Activated T-cell treated with anti-CD3 and anti-CD28 coated beads, Interleukin-2, amount 50 U/mL, for 24 hours (primary cell): ENCODE measurements around the gene KCNQ1.

Experiments used
- DNase-seq: peaks from one replicate; pipeline ENCODE4 v3.0.0-alpha.2; 2020
- H3K27ac Mint-ChIP-seq: 2 replicates; pipeline ENCODE4 v1.8.0; 2020; ENCODE audit warnings: mild to moderate bottlenecking, mixed read lengths
- H3K27me3 Mint-ChIP-seq: 2 replicates; pipeline ENCODE4 v1.8.0; 2020; ENCODE audit warnings: mixed read lengths
- H3K36me3 Mint-ChIP-seq: 2 replicates; pipeline ENCODE4 v1.8.0; 2020; ENCODE audit warnings: low read depth, mixed read lengths
- H3K4me1 Mint-ChIP-seq: 2 replicates; pipeline ENCODE4 v1.8.0; 2020; ENCODE audit warnings: low read depth, mixed read lengths
- H3K4me3 Mint-ChIP-seq: 2 replicates; pipeline ENCODE4 v1.8.0; 2020; ENCODE audit warnings: mild to moderate bottlenecking, moderate library complexity, mixed read lengths
- H3K9me3 Mint-ChIP-seq: 2 replicates; pipeline ENCODE4 v1.8.0; 2020; ENCODE audit warnings: mixed read lengths

KCNQ1 gene

GRCh38 chr11:2741377-2742131 is 296.7 kb downstream of the KCNQ1 start:
- Mint-ChIP-seq H3K4me3 (no peak overlapping the region), H3K27ac (no peak overlapping the region), H3K4me1 (no peaks in the 10 kb centered on the region), H3K36me3 (no peaks in the 10 kb centered on the region), H3K27me3 (no peaks in the 10 kb centered on the region), H3K9me3 (no peaks in the 10 kb centered on the region)
- no peak for DNase-seq

- no peaks in the 10 kb centered on the region for H3K27me3 Mint-ChIP-seq
- no peak overlapping the region for H3K27ac Mint-ChIP-seq
- no peaks in the 10 kb centered on the region for H3K36me3 Mint-ChIP-seq
- H3K4me1 Mint-ChIP-seq, result no peaks in the 10 kb centered on the region
- no peaks in the 10 kb centered on the region for H3K9me3 Mint-ChIP-seq
- DNase-seq, result no peak
- H3K4me3 Mint-ChIP-seq, result no peak overlapping the region
Measured at GRCh38 chr11:2742201-2742600, 297.4 kb downstream of the KCNQ1 start.

DNA sequence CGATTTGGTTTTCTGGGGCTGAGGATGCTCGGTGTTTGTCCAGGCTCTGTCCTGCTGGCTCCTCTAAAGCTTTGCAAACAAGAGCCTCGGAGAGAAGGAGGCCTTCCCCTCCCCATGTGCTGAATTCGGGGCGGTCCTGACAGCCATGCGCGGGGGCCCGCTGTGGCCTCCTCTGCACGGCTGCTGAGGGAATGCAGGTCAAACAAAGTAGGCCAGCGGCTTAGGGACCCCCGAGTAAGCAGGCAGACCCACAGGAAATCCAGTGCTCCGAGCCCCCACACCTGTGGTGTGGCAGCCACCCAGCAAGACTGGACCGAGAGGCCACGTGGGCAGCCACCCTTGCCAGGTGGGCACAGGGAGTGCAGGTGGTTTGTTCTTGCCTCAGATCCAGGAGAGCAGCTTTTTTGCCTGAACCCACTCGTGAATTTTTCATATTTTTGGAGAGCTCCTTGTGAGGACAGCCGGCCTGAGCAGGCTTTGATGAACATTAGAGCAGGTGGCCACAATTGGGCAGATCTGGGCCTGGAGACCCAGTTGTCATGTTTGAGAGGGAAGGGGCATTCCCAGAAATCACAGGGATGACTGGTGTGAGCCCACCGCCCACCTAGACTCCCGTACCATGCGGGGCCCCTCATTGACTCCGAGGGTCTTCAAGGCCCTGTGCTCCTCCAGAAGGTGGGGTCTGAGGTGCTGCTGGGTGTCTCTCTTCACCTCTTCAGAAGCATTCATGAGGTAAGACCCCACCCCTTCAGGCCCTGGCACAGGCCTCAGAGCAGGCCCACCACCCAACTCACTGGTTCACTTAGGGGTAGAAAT is 298.0 kb downstream of the KCNQ1 start:
- Mint-ChIP-seq H3K27me3 (no peaks in the 10 kb centered on the region), H3K4me3 (no peak overlapping the region), H3K27ac (no peak overlapping the region), H3K9me3 (no peaks in the 10 kb centered on the region), H3K4me1 (no peaks in the 10 kb centered on the region), H3K36me3 (no peaks in the 10 kb centered on the region)
- no peak for DNase-seq

- H3K27me3 Mint-ChIP-seq, result no peaks in the 10 kb centered on the region
- no peak for DNase-seq
- H3K27ac Mint-ChIP-seq, result no peak overlapping the region
- no peaks in the 10 kb centered on the region for H3K4me1 Mint-ChIP-seq
- no peaks in the 10 kb centered on the region for H3K36me3 Mint-ChIP-seq
- no peaks in the 10 kb centered on the region for H3K9me3 Mint-ChIP-seq
- no peak overlapping the region for H3K4me3 Mint-ChIP-seq
Measured at GRCh38 chr11:2743427-2744110, 298.8 kb downstream of the KCNQ1 start.

DNA sequence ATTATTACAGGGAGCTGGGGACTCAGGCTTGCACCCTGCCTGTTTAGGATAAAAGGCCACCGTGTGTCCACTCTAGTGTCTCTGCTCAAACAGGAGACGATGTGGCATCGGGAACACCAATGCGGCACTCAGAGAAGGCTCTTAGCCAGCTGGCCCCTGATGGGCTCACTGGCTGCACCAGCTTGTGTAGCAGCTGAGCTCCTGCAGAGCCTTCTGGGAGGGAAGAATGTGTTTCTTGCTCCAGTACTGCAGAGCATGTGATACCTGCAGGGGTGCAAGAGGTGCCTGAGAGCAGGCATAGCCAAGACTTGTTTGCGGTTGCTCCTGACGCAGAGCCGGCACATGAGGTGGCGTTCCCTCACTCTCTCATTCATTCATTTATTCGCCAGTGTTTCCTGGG is 299.4 kb downstream of the KCNQ1 start:
- Mint-ChIP-seq H3K4me3 (no peak overlapping the region), H3K27ac (no peak overlapping the region), H3K4me1 (no peaks in the 10 kb centered on the region), H3K36me3 (no peaks in the 10 kb centered on the region), H3K9me3 (no peaks in the 10 kb centered on the region), H3K27me3 (no peaks in the 10 kb centered on the region)
- no peak for DNase-seq

GRCh38 chr11:2745511-2745910 is 300.7 kb downstream of the KCNQ1 start:
- Mint-ChIP-seq H3K27me3 (no peaks in the 10 kb centered on the region), H3K9me3 (no peaks in the 10 kb centered on the region), H3K27ac (no peak overlapping the region), H3K4me3 (no peak overlapping the region), H3K36me3 (no peaks in the 10 kb centered on the region), H3K4me1 (no peaks in the 10 kb centered on the region)
- DNase-seq, result no peak

- no peaks in the 10 kb centered on the region for H3K27me3 Mint-ChIP-seq
Measured at GRCh38 chr11:2746401-2747247, 301.8 kb downstream of the KCNQ1 start.

GRCh38 chr11:2747248-2748027 is 302.6 kb downstream of the KCNQ1 start:
- H3K27me3 Mint-ChIP-seq, result no peaks in the 10 kb centered on the region
- no peaks in the 10 kb centered on the region for H3K9me3 Mint-ChIP-seq
- H3K4me1 Mint-ChIP-seq, result no peaks in the 10 kb centered on the region
- H3K36me3 Mint-ChIP-seq, result no peaks in the 10 kb centered on the region
- H3K4me3 Mint-ChIP-seq, result no peak overlapping the region
- DNase-seq, result no peak
- H3K27ac Mint-ChIP-seq, result no peak overlapping the region

More at GRCh38 chr11:2746401-2747247, 301.8 kb downstream of the KCNQ1 start:
- no peak for DNase-seq
- H3K36me3 Mint-ChIP-seq, result no peaks in the 10 kb centered on the region
- no peaks in the 10 kb centered on the region for H3K9me3 Mint-ChIP-seq
- H3K4me3 Mint-ChIP-seq, result no peak overlapping the region
- H3K27ac Mint-ChIP-seq, result no peak overlapping the region
- no peaks in the 10 kb centered on the region for H3K4me1 Mint-ChIP-seq

DNA sequence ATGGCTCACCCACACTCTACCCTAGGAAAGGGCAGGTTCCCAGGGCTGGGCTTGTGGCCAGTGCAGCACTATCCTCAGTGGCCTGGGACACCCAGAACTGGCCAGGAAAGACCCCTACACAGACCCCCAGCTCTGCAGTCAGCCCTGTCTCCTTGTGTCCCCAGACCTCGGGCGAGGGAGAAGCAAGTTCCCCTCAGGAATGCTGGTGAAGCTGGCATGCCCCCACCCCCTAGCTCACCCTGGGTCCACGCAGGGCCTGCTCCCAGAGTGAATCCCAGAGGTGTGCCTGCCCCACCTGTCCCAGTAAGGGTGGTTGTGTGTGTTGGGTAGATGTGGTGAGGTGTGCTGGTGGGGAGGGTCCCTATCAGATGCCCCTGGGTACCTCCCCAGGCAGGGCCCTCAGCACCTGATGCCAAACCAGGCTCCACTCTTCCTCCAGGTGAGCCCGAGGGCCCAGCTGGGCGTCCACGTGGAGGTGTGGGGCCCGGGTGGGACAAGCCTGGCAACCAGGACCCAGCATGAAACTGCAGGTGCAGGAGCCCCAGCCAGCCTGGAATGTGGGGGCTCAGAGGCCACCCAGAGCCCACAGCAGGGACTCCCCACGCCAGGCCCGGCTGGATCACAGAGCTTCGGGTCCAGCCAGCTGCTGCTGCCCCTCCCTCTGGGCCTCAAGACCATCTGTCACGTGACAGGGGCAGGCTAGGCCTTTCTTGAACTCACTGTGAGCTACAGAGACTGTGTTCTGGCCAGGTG is 303.4 kb downstream of the KCNQ1 start:
- no peaks in the 10 kb centered on the region for H3K4me1 Mint-ChIP-seq
- no peak overlapping the region for H3K27ac Mint-ChIP-seq
- H3K9me3 Mint-ChIP-seq, result no peaks in the 10 kb centered on the region
- DNase-seq, result no peak
- H3K36me3 Mint-ChIP-seq, result no peaks in the 10 kb centered on the region
- H3K27me3 Mint-ChIP-seq, result no peaks in the 10 kb centered on the region
- no peak overlapping the region for H3K4me3 Mint-ChIP-seq

GRCh38 chr11:2748814-2749554 is 304.2 kb downstream of the KCNQ1 start:
- no peaks in the 10 kb centered on the region for H3K27me3 Mint-ChIP-seq
- H3K36me3 Mint-ChIP-seq, result no peaks in the 10 kb centered on the region
- no peak overlapping the region for H3K27ac Mint-ChIP-seq
- DNase-seq, result no peak
- no peaks in the 10 kb centered on the region for H3K4me1 Mint-ChIP-seq
- H3K4me3 Mint-ChIP-seq, result no peak overlapping the region
- H3K9me3 Mint-ChIP-seq, result peaks cover 3% of the 10 kb centered on the region

DNA sequence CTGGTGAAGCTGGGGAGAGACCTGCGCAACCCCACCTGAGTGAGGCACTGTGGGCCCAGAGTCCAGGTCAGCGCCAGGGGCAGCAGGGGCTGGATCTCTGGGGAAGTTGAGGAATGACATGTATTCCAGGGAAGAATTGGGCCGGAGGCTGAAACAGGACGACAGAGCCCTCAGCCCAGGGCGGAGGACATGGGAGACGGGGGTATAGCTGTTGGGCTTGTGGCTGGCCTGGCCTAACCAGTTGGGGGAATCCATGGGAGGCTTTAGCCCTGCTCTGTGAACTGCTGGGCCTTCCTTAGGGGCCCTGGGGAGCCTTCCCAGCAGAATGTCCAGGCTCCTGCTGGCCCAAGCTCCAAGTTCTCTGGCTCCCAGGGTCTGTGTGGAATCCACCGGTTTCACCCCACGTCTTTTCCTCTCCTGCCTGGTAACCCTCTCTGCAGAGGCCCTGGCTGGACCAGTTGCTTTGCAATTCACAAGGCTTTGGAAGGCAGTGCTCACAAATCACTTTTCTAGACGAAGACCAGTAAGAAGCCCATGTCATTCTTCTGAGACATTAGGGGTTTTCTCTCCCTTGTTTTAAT is 305.4 kb downstream of the KCNQ1 start:
- no peak overlapping the region for H3K27ac Mint-ChIP-seq
- H3K4me3 Mint-ChIP-seq, result no peak overlapping the region
- DNase-seq, result no peak
- H3K27me3 Mint-ChIP-seq, result no peaks in the 10 kb centered on the region
- no peaks in the 10 kb centered on the region for H3K36me3 Mint-ChIP-seq
- peaks cover 3% of the 10 kb centered on the region for H3K9me3 Mint-ChIP-seq
- no peaks in the 10 kb centered on the region for H3K4me1 Mint-ChIP-seq

DNA sequence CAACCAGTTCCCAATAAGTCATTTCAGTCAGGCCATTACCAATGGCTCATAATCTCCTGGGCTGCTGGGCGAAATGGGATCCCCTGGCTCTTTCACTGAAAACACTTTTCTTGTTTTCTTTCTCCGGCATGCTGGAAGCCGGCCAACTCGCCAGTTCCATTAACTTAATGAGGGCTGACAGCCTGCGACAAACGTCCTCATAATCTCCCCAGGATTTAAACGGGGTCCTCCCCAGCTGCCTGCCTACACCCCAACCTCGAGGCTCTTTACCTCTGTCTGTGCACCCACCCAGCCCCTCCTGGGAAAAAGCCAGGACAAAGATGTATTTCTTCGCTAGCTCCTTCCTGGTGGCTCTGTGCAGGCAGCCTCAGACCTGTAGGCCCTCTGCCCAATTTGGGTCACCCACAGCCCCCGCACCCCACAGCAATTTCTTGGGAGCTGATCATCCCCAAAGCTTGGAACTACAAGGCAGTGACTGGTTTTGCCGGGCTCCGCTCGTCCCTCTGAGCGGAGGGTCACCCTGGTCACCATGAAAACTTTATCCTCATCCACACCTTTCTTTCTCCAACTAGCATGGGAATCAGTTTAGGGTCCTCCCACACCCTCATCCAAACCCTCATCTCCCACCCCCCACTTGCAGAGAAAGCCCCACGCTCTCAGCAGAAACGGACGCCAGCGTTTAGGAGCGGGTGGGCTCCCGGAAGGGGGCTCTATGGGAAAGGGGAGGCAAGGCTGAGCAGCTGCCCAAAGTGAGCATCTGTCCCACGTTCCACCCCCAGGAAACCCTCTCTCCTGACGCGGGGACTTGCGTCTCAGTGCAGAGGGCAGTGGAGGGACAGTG is 306.1 kb downstream of the KCNQ1 start:
- Mint-ChIP-seq H3K9me3 (peaks cover 3% of the 10 kb centered on the region), H3K4me1 (no peaks in the 10 kb centered on the region), H3K27ac (no peak overlapping the region), H3K36me3 (no peaks in the 10 kb centered on the region), H3K4me3 (no peak overlapping the region), H3K27me3 (no peaks in the 10 kb centered on the region)
- DNase-seq, result no peak
